ENCODE measurements around the gene MPO.
A peak's percentile ranks its signal among the peaks of the same experiment; 100 is the strongest.

Gene MPO

GRCh38 chr17:58280480-58281217 lies at the start of gene MPO:
Gene MPO (minus strand): TSS chr17:58280935. CDS start chr17:58280758, 177 bp downstream.
- no peak for DNase-seq (ENCODE audit: low read depth in 2 of 2, low spot score in 1 of 2)

GRCh38 chr17:58329810-58330537 lies 49.2 kb upstream of the MPO start:
- DNase-seq (ENCODE audit: low read depth in 2 of 2, low spot score in 1 of 2) = no peak

- DNase-seq (ENCODE audit: low read depth in 2 of 2, low spot score in 1 of 2) = peak in 1 of 2 donors; percentile 62
Observed at GRCh38 chr17:58329035-58329809, 48.5 kb upstream of the MPO start.

GRCh38 chr17:58328195-58329034 lies 47.7 kb upstream of the MPO start, which contains the start of gene TSPOAP1:
Gene TSPOAP1 (minus strand): TSS chr17:58328795. CDS start chr17:58327920, 875 bp downstream.
- no peak for DNase-seq (ENCODE audit: low read depth in 2 of 2, low spot score in 1 of 2)

- DNase-seq (ENCODE audit: low read depth in 2 of 2, low spot score in 1 of 2) = no peak
Observed at GRCh38 chr17:58327363-58328194, 46.8 kb upstream of the MPO start.

- no peak for DNase-seq (ENCODE audit: low read depth in 2 of 2, low spot score in 1 of 2)
Observed at GRCh38 chr17:58326609-58327362, 46.1 kb upstream of the MPO start.

- no peak for DNase-seq (ENCODE audit: low read depth in 2 of 2, low spot score in 1 of 2)
Observed at GRCh38 chr17:58325976-58326468, 45.3 kb upstream of the MPO start.

- DNase-seq (ENCODE audit: low read depth in 2 of 2, low spot score in 1 of 2) = no peak
Observed at GRCh38 chr17:58325289-58325726, 44.6 kb upstream of the MPO start.

GRCh38 chr17:58324409-58325288 lies 43.9 kb upstream of the MPO start:
- no peak for DNase-seq (ENCODE audit: low read depth in 2 of 2, low spot score in 1 of 2)

GRCh38 chr17:58324056-58324408 lies 43.3 kb upstream of the MPO start:
- no peak for DNase-seq (ENCODE audit: low read depth in 2 of 2, low spot score in 1 of 2)

- DNase-seq (ENCODE audit: low read depth in 2 of 2, low spot score in 1 of 2) = no peak
Observed at GRCh38 chr17:58323366-58324055, 42.8 kb upstream of the MPO start.

GRCh38 chr17:58322581-58323185 lies 41.9 kb upstream of the MPO start:
- DNase-seq (ENCODE audit: low read depth in 2 of 2, low spot score in 1 of 2) = no peak

- no peak for DNase-seq (ENCODE audit: low read depth in 2 of 2, low spot score in 1 of 2)
Observed at GRCh38 chr17:58321571-58322525, 41.1 kb upstream of the MPO start.

GRCh38 chr17:58320570-58321323 lies 40.0 kb upstream of the MPO start:
- no peak for DNase-seq (ENCODE audit: low read depth in 2 of 2, low spot score in 1 of 2)

GRCh38 chr17:58320163-58320558 lies 39.4 kb upstream of the MPO start:
- DNase-seq (ENCODE audit: low read depth in 2 of 2, low spot score in 1 of 2) = no peak
